Kidney epithelial cell (primary cell): Measurements from ENCODE around the gene DNAJC27. TPM values are rescaled to one million over a fixed set of nuclear protein-coding genes. Genes with fewer than 3 reads are reported as not detected.
A peak's percentile ranks its signal among the peaks of the same experiment; 100 is the strongest.
"Not testable (repeated sequence)": the region's sequence is repeated elsewhere in the genome, so short reads cannot be mapped to it uniquely, and the experiment has no call there.

Experiments
- DNase-seq: peaks from one replicate; pipeline ENCODE4 v3.0.0-alpha.2; 2010; ENCODE audit warnings: low read depth
- H3K27me3 ChIP-seq: 2 replicates; pipeline ENCODE4 v1.6.0; 2011; ENCODE audit warnings: low read length; ENCODE audit not compliant: control insufficient read depth, insufficient read depth
- H3K36me3 ChIP-seq: 2 replicates; pipeline ENCODE4 v1.5.1; 2011; ENCODE audit warnings: low read length; ENCODE audit not compliant: control insufficient read depth, insufficient read depth
- H3K4me3 ChIP-seq: 2 replicates; pipeline ENCODE4 v1.5.1; 2011; ENCODE audit warnings: low read depth, mild to moderate bottlenecking, control low read depth, low read length
- total RNA-seq: library from RNA; depleted of rRNA; stranded (reverse); fragments of >200 nt; gene quantifications from 2 replicates; pipeline ENCODE4 v1.2.3, GENCODE V29; 2015
- TF ChIP-seq, protein P1 (sequence below): IDR thresholded peaks from 2 replicates; pipeline ENCODE4 v1.5.1; 2011; ENCODE audit warnings: mild to moderate bottlenecking, moderate library complexity, low read length, control low read depth, inconsistent platforms; ENCODE audit not compliant: insufficient read depth, poor library complexity, severe bottlenecking

The DNAJC27 gene
- total RNA-seq = 3.6 and 4.9 TPM in 2 replicates

GRCh38 chr2:24971536-24972314 is at the start of gene DNAJC27:
Gene DNAJC27 (minus strand): TSS chr2:24971955. CDS start chr2:24971904, 51 bp downstream.
- TF ChIP-seq, protein P1, sequence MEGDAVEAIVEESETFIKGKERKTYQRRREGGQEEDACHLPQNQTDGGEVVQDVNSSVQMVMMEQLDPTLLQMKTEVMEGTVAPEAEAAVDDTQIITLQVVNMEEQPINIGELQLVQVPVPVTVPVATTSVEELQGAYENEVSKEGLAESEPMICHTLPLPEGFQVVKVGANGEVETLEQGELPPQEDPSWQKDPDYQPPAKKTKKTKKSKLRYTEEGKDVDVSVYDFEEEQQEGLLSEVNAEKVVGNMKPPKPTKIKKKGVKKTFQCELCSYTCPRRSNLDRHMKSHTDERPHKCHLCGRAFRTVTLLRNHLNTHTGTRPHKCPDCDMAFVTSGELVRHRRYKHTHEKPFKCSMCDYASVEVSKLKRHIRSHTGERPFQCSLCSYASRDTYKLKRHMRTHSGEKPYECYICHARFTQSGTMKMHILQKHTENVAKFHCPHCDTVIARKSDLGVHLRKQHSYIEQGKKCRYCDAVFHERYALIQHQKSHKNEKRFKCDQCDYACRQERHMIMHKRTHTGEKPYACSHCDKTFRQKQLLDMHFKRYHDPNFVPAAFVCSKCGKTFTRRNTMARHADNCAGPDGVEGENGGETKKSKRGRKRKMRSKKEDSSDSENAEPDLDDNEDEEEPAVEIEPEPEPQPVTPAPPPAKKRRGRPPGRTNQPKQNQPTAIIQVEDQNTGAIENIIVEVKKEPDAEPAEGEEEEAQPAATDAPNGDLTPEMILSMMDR = no peak

GRCh38 chr2:25018681-25019080 is 46.9 kb upstream of the DNAJC27 start:
- Histone ChIP-seq H3K4me3 (no peak overlapping the region), H3K27me3 (no peaks in the 10 kb centered on the region)
- no peak for DNase-seq

More at GRCh38 chr2:24971536-24972314, at the start of gene DNAJC27:
- Histone ChIP-seq H3K36me3 (no peaks in the 10 kb centered on the region), H3K4me3 (peak within 1 kb of the TSS; percentile 68), H3K27me3 (no peaks in the 10 kb centered on the region)
- peak; percentile 80 for DNase-seq

GRCh38 chr2:25014631-25015030 is 42.9 kb upstream of the DNAJC27 start:
- no peaks in the 10 kb centered on the region for H3K36me3 ChIP-seq
- H3K27me3 ChIP-seq = no peaks in the 10 kb centered on the region
- no peak overlapping the region for H3K4me3 ChIP-seq
- DNase-seq = no peak
- TF ChIP-seq, protein P1 = no peak

More at GRCh38 chr2:25018681-25019080, 46.9 kb upstream of the DNAJC27 start:
- TF ChIP-seq, protein P1 = no peak
- H3K36me3 ChIP-seq = no peaks in the 10 kb centered on the region

DNA sequence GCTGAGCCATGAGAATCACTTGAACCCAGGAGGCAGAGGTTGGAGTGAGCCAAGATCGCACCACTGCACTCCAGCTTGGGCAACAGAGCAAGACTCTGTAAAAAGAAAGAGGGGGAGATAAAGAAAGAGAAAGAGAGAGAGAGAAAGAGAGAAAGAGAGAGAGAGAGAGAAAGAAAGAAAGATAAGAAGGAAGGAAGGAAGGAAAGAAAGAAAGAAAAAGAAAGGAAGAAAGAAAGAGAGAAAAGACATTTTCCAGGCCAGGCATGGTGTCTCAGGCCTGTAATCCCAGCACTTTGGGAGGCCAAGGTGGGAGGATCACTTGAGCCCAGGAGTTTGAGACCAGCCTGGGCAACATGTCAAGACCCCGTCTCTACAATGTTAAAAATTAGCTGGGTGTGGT is 39.6 kb upstream of the DNAJC27 start:
- not testable (repeated sequence) for DNase-seq, H3K4me3 ChIP-seq, H3K27me3 ChIP-seq, H3K36me3 ChIP-seq

GRCh38 chr2:25009954-25010353 is 38.2 kb upstream of the DNAJC27 start:
- no peak overlapping the region for H3K4me3 ChIP-seq
- H3K36me3 ChIP-seq = no peaks in the 10 kb centered on the region
- DNase-seq = no peak
- H3K27me3 ChIP-seq = no peaks in the 10 kb centered on the region
- TF ChIP-seq, protein P1 = no peak

- no peak for DNase-seq
- H3K27me3 ChIP-seq = no peaks in the 10 kb centered on the region
- H3K36me3 ChIP-seq = no peaks in the 10 kb centered on the region
- H3K4me3 ChIP-seq = no peak overlapping the region
- TF ChIP-seq, protein P1 = no peak
These were observed 30.3 kb upstream of the DNAJC27 start for GRCh38 chr2:25002066-25002465.
